RPMI7951 (cell line): ENCODE results near the gene VAT1. TPM values are rescaled to one million over a fixed set of nuclear protein-coding genes. Genes with fewer than 3 reads are reported as not detected.

ENCODE experiments used
- DNase-seq: peaks from one replicate; pipeline ENCODE4 v3.0.0-alpha.2; 2012; ENCODE audit warnings: low read depth
- total RNA-seq: library from RNA; depleted of rRNA; stranded (reverse); fragments of >200 nt; shearing (Covaris generic); gene quantifications from 2 replicates; pipeline ENCODE4 v1.2.3, GENCODE V29; 2014

Gene VAT1
- total RNA-seq, 1 experiment from 2014 or later = 97.0 TPM

DNA sequence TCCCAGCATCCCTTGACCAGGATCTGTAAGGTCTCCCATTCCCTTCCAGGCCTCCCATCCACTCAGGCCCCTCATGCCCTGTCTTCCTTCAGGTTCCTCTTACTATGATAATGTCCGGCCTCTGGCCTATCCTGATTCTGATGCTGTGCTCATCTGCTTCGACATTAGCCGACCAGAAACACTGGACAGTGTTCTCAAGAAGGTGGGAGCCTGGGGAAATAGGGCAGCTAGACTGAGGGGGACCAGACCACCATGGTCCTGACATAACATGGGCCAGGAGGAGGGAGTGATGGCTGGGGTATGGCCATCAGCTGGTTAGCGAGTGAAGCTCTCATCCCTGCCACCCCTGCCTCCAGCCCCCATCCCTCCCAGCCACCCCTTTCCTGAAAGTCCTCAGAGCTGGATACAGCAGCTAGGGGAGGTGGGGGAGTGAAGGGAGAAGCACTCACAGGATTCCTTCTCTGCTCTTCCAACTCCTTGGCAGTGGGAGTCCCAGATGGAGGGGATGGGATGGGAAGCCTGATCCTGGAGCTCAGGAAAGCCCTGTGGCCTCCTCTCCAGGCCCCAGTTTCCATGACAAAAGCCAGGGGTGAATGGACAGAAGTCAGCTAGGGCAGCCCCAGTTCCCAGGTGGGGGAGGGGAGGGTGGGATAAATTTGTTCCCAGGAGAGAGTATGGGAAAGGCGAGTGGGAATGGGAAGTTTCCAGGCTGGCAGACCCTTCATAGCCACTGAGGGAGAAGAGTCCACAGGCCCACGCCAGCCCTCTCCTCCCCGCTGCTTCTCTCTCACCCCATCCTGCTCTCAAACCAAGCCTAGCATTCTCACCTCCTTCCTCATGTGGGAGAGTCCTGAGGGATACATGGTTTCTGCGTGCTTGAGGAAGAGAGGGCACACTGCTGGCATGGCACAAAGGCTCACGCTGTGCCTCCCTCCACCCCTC, 5.2 kb upstream of the VAT1 start:
- DNase-seq = no peak

DNA sequence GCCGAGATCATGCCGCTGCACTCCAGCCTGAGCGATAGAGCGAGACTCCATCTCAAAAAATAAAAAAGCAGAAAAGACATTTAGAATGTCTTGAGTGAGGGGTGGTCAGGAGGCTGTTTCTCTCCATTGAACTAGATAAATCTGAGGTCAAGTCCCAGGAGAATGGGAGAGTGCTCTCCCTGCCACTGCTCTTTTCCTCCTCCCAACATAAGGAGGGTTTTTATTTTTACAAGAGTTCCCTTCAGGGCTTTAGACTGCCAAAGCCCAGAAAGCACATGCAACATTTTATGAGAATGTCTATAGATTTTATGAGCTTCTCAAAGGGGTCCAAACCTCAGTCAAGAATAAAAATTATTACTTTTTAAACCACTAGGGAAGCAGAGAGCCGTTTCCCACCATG, 4.4 kb upstream of the VAT1 start:
- no peak for DNase-seq

DNA sequence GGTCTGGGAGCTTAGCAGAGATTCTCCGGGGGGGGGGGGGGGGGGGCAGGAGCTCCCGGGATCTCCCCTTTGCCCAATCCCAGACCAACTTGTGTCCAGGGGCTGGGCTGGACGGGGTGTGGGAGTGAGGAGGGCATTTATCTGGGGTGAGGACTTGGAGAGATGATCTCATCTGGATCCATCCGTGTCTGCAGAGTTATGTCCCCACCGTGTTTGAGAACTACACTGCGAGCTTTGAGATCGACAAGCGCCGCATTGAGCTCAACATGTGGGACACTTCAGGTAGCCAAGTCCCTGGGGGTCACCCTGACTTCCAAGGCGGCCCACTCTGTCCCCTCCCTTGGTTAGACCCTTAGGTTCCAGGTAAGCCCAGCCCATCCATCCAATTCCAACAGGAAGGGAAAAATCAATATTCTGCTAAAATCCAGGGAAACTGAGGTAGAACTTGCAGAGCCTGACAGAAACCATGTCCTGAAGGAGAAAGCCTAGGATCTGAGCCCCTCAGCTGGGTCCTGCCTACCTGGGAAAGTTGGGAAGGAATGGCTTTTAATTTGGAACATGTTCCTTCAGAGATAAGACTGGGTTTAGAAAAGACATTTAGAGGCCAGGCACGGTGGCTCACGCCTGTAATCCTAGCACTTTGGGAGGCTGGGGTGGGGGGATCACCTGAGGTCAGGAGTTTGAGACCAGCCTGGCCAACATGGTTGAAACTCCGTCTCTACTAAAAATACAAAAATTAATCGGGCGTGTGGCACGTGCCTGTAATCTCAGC, 3.8 kb upstream of the VAT1 start:
- DNase-seq = no peak

DNA sequence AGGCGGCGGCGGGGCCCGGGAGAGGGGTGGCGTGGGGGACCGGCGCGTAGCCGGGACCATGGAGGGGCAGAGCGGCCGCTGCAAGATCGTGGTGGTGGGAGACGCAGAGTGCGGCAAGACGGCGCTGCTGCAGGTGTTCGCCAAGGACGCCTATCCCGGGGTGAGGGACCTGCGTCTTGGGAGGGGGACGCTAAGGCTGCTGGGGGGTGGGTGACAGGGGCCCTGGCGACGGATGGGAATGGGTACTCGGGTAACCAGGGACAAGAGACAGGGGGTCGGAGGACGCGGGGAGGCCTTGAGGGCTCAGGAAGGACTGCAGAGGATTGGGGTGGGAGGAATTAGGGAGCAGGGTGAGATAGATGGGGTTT, 3.1 kb upstream of the VAT1 start:
- no peak for DNase-seq

DNA sequence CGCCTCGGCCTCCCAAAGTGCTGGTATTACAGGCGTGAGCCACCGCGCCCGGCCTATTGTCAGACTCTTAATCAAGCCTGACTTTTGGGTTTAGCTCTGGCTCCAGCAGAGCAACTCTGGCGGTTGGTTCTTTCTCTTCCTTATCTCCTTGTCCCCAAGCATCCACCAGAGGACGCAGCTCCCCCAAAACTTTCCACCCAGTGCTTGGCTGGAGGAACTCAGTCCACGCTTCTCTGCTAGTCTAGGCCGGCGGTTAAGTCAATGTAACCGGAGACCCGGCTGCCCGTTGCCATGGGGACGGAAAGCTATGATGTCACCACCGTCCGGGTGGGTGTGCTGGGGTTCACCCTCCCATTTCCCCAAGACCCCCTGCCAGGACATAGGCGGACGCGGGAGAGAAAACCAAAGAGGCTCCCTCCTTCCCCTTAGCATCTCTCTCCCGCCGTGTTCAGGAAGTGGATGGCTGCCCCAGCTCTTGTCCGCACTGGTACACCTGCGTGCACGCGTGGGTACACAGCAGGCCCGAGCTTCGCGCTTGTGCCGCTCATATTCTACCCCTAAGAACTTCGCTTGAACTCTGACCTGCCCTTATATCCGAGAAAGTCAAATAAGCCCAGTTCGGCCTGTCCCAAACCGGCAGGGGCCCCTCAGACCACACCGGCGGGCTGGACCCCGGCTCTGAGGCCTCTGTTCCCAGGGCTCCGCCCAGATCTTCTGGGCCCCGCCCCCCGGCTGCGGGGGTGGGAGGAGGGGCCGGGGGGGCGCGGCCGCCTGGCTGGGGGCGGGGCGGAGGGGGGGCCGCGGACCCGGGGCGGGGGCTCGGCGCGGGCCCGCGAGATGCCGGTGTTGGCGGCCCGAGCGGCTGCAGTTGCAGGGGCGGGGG, 2.5 kb upstream of the VAT1 start, which contains the start of gene RND2:
RND2 (plus strand) TSS at position 825 of the 883 bp plus-strand sequence. CDS start 117 bp downstream, outside the sequence.
- DNase-seq = peak; percentile 84

DNA sequence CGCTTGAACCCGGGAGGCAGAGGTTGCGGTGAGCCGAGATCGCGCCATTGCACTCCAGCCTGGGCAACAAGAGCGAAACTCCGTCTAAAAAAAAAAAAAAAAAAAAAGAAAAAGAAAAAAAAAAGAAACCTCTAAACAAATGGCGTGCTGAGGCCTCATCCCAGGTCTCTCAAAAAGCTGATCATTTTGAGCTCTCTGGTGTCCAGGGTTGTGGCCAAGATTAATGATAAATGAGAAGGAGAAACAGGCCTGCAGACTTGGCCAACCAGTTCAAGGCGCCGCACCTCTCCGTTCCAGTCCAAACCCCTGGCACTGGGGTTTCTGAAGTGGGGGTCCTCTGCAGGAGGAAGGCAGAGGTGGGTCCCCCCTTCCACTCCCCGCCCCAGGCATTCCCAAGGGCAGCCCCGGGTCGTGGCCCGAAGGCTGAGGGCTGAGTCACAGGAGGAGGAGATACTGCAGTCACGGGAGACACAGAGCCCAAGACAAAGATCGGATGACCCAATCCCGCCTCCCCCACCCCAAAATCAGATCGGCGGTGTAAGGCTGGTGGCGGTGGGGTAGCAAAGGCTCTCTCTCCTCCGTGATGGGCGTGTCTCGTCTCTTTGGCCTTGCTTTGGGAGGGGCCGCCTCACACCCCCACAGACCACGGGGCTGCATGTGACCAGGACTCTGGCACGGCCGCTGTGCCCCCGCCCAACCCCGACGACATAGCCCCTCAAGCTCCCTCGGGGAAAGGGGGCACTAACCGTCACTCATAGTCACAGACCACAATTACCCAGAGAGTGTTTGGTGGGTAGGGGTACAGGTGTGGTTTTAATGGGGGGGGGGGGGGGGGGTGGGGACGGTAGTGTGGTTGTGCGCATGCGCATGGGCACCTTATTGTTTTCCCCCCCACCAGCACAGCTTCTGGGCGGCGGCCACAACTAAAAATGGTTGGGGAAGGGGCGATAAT, 1.1 kb downstream of the VAT1 start:
- peak; percentile 76 for DNase-seq

DNA sequence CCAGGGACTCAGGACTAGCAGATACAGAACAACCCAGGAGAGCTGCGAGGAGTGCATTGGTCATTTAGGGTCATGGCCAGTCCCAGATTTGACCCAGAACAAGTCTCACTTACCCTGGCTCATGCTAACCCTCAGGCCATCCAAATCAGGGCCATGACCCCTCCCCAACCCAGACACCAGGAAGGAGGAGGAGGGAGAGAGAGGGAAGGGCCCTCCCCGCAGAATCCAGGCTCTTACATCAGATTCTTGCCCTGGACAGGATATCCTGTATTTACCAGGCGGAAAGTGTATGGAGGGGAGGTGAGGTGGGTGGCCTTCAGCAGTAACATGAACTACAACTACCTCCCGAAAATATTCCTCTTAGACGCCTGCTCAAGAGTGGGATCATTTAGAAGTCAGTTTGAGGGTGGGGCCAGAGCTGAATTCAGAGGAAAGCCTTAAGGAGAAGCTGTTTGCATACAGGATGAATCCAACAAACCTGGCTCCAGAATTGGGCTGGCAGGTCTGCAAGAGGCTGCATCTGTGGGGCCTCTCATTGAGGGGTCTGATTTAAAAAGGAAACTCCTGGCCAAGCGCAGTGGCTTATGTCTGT, 2.1 kb downstream of the VAT1 start:
- DNase-seq = no peak

DNA sequence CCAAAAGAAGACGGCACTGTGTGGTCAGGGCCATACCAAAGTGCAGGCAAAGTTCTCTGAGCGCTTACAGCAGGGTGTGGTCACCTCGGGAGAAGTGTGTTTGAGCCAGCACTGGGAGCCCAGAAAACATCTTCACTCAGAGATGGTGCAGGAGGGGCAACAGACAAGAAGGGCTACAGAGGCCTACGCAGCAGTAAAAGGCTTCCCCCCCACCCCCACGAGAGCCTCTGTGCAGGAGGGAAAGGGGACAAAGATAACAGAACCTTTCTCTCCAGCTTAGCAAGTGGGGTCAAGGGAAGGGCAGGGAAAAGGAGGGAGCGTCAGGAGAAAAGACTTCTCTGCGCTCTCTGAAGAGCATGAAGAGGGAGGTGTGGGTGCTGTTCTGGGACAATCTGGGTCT, 2.8 kb downstream of the VAT1 start:
- no peak for DNase-seq

DNA sequence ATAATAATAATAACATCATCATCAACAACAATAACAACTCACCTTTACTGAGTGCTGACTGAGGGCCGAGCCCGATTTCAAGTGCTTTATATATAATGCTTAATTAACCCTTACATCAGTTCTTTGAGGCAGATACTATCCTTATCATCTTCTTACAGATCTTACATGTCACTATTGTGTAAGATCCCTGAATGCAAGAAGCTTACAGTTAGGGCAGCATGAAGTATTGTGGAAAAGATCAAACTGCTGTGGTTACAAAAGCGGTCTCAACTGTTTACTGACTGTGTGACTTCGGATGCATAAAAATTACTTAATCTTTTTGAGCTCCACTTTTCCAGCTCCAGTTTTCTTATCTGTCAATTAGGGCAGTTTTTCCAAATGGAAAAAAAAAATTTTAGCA, 3.3 kb downstream of the VAT1 start:
- no peak for DNase-seq

DNA sequence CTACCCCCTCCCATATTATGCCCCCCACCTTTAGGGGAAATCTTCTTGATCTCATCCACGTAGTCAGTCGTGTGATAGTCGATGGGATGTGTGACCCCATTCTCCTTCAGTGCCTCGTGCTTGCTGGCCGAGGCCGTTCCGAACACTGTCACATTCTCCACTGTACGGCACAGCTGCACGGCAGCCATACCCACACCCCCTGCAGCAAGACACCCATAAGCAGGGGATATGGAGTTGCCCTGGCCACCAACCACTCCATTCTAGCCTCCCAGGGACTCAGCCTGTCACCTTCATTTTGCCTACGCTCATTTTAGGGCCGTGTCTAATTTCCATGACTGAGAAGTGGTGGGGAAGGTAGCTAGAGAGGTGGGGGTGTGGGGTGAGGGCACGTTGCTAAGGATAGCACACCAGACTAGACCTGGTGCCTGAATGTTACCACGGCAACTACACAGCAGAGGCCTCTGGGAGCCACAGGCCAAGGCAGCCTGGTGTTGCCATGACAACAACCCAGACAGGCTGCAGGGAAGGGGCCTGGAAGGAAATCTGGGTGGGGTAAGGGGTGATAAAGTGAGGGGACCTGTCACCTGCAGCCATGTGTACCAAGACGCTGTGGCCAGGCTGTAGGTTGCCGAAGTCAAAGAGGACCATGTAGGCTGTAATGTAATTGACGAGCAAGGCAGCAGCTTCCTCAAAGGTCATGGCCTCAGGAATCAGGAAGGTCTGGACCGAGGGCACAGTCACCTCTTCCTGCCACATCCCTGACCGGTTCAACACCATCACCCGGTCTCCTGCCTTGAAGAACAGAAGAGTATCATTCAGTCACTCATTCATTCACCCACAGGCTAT, 4.0 kb downstream of the VAT1 start:
- DNase-seq = no peak

DNA sequence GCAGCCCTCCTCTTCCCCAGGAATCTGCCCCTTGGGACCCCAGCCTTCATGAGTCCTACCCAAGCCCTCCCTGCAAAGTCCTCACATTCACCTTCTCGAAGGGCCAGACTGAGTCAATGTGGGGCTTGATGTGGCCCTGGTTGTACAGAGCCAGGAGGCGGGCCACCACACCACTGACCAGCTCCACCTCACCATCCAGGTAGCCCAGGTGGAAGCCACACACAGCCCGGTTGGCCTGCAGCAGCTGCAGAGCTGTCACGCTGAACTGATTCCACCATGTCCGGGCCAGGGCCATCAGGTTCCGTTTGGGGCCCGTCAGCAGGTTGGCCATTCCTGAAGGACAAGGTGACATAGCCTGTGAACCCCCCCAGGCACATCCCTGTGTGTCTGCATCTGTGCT, 6.0 kb downstream of the VAT1 start:
- DNase-seq = no peak

DNA sequence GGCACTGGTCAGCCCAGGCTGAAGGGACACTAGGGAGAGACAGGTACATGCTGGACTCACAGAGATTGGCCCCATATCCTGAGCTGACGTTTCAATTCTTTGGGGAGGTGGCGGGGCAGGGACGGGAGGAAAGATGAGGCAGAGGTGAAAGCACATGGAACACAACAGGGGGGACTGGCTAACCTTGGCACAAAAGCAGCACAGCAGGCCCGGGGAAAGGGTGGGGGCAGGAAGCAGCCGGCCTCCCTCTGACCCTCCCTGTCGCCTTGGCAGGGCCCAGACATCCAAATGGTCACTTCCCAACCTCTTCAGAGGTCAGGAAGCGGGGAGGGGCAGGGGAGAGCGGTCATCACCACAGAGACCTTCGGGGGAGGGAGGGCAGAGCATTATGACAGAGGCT, 6.6 kb downstream of the VAT1 start:
- no peak for DNase-seq

DNA sequence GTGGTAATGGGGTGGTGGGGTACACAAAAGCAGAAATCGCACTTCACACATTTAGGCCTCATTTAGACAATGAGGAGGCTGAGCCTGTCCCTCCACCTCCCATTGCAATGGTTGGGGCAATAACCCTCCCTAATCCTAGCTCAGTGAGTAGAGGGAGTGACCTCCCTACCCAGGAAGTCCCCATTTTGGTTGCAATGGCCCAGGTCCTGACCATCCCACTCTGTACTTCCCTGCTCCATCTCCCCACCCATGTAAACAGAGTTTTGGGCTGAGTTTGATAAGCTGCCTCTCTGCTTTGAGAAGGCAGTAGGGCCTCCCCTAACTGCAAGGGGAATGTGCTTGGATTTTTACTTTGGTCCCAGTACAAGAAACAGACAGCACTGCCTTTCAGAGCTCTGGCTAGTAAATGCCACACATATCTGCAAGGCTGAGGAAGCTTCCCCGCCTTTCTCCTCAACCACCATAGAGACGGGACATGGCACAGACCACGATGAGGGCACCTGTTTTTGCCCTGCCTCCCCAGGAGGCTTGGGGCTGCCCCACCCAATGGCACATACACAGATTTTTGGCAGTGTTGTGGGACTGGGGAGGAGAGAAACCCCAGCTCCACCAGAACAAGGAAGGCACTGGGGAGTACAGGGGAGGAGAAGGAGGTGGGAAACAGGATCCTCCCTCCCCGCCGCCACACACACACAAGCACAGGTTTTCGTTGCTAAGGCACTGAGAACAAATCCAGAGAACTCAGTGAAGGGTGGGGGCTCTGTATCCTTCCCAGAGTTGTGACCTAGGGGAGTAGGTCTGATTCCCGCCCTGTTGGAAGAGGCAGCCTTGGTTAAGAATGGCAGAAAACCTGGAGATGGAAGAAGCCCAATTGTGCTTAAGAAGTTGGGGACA, 7.3 kb downstream of the VAT1 start:
- no peak for DNase-seq

DNA sequence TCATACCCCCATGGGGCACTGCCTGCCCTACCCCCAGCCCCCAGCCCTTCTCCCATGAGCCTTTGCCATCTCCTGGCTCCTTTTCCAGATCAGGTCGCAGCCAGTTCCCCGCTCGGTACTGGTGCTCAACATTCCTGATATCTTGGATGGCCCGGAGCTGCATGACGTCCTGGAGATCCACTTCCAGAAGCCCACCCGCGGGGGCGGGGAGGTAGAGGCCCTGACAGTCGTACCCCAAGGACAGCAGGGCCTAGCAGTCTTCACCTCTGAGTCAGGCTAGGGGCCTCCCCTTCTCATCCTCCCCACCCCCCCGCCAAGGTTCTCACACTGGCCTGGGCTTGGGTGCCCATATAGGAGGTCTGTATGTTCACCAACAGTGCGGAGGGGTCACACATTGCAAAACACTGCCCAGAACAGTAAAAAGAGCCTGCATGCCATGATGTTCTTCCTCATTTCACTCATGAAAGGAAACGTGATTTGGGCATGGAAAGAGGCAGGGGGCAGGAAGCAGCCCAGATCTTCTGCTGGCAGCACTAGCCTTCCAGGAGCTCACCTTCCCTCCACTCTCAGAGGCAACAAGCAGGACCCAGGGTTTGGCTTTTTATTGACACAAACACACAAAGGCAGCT, 8.1 kb downstream of the VAT1 start:
- DNase-seq = no peak

DNA sequence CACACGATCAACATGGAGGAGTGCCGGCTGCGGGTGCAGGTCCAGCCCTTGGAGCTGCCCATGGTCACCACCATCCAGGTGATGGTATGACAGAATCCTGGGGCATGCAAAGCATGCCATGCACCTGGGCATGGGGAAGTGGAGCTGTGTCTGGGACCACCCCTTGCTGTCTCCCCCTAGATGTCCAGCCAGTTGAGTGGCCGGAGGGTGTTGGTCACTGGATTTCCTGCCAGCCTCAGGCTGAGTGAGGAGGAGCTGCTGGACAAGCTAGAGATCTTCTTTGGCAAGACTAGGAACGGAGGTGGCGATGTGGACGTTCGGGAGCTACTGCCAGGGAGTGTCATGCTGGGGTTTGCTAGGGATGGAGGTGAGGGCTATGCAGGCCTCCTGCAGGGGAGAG, 8.9 kb downstream of the VAT1 start:
- DNase-seq = no peak

DNA sequence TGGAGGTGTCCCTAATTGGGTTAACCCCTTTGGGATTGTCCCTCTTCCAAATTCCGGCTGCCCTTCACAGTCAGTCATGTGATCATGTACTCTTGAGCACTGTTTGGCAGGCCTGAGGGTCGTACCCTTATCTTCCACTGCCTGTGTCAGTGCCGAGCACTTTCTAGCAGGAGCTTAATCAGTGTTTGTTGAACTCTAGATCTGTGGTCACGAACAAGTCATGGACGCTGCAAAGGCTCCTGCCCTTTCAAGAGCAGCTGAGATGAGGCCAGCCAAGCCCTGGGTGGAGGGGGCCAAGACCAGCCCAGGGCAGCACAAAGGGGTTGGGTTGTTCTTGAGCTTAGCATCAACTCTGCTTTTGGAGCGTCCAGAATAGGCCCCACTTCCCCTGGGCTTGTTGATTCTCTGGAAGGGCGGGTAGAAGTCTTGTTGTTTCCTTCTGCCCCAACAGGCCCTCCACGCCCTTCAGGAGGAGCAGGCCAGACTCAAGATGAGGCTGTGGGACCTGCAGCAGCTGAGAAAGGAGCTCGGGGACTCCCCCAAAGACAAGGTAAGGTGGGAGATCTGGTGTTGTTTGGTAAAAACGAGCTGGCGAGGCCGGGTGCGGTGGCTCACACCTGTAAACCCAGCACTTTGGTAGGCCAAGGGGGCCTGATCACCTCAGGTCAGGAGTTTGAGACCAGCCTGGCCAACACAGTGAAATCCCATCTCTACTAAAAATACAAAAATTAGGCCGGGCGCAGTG, 10.3 kb downstream of the VAT1 start:
- no peak for DNase-seq

DNA sequence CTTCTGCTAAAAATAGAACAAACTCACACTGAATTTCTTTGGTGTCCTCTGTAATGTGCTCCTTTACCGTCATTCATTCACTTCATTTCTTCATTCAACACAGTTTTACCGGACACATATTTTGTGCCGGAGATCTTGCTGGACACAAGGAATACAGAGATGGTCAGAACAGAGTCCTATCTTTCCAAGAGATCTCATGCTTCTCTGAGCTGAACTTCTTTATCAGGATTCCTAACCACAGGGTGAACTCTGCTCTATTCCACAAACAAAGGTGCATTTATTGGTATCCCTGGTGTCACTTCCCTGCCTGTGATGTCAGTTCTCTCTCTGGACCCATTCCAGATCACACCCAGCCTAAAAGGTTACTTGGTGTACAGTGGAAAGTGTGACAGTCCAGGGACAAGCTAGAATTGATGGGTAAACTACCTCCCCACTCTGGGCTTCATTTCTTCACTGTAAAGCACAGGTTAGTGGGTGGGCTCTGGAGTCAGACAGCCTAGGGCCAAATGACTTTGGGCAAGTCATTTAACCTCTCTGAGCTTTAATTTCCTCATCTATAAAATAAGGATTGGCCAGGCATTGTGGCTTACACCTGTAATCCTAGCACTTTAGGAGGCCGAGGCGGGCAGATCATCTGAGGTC, 11.4 kb downstream of the VAT1 start:
- DNase-seq = no peak
